ENCODE measurements around the gene ASPG. TPM values are rescaled to one million over a fixed set of nuclear protein-coding genes. Genes with fewer than 3 reads are reported as not detected.

Gene ASPG
- total and polyA plus RNA-seq, 3 donors from 2014 or later, result 2.7 to 3.7 (median 3.3) TPM

GRCh38 chr14:104143521-104144452 lies 58.3 kb downstream of the ASPG start:
- intact Hi-C loops (cut with DNase I; ENCODE audit: low total_unique reads), result loop anchor here (10.0 kb wide), 1 partner anchor 491 kb away; no protein-coding TSS in a partner anchor
- TF ChIP-seq, protein P1, sequence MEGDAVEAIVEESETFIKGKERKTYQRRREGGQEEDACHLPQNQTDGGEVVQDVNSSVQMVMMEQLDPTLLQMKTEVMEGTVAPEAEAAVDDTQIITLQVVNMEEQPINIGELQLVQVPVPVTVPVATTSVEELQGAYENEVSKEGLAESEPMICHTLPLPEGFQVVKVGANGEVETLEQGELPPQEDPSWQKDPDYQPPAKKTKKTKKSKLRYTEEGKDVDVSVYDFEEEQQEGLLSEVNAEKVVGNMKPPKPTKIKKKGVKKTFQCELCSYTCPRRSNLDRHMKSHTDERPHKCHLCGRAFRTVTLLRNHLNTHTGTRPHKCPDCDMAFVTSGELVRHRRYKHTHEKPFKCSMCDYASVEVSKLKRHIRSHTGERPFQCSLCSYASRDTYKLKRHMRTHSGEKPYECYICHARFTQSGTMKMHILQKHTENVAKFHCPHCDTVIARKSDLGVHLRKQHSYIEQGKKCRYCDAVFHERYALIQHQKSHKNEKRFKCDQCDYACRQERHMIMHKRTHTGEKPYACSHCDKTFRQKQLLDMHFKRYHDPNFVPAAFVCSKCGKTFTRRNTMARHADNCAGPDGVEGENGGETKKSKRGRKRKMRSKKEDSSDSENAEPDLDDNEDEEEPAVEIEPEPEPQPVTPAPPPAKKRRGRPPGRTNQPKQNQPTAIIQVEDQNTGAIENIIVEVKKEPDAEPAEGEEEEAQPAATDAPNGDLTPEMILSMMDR (IDR thresholded peaks at IDR 0.05), result no peak
- Histone ChIP-seq H3K36me3 (ENCODE audit: low read depth, missing control alignments) (no peaks in the 10 kb centered on the region), H3K27me3 (no peaks in the 10 kb centered on the region), H3K4me3 (no peak overlapping the region), H3K9me3 (no peaks in the 10 kb centered on the region), H3K27ac (no peak overlapping the region), H3K4me1 (no peaks in the 10 kb centered on the region)
- WGBS, 2 donors, result 92 to 93% methylated on average over 11 to 26 of the region's 26 CpGs
- DNase-seq, result no peak

GRCh38 chr14:104144453-104144790 lies 58.9 kb downstream of the ASPG start:
- intact Hi-C loops (cut with DNase I; ENCODE audit: low total_unique reads), result loop anchor here (10.0 kb wide), 1 partner anchor 490 kb away; no protein-coding TSS in a partner anchor
- Histone ChIP-seq H3K27ac (no peak overlapping the region), H3K4me3 (no peak overlapping the region), H3K9me3 (no peaks in the 10 kb centered on the region), H3K4me1 (no peaks in the 10 kb centered on the region), H3K27me3 (no peaks in the 10 kb centered on the region), H3K36me3 (ENCODE audit: low read depth, missing control alignments) (no peaks in the 10 kb centered on the region)
- no peak for DNase-seq
- 83 to 84% methylated on average over 4 of the region's 4 CpGs for WGBS, 2 donors
- TF ChIP-seq, protein P1 (IDR thresholded peaks at IDR 0.05), result no peak
- TF ChIP-seq POLR2A (IDR thresholded peaks at IDR 0.05), result no peak

DNA sequence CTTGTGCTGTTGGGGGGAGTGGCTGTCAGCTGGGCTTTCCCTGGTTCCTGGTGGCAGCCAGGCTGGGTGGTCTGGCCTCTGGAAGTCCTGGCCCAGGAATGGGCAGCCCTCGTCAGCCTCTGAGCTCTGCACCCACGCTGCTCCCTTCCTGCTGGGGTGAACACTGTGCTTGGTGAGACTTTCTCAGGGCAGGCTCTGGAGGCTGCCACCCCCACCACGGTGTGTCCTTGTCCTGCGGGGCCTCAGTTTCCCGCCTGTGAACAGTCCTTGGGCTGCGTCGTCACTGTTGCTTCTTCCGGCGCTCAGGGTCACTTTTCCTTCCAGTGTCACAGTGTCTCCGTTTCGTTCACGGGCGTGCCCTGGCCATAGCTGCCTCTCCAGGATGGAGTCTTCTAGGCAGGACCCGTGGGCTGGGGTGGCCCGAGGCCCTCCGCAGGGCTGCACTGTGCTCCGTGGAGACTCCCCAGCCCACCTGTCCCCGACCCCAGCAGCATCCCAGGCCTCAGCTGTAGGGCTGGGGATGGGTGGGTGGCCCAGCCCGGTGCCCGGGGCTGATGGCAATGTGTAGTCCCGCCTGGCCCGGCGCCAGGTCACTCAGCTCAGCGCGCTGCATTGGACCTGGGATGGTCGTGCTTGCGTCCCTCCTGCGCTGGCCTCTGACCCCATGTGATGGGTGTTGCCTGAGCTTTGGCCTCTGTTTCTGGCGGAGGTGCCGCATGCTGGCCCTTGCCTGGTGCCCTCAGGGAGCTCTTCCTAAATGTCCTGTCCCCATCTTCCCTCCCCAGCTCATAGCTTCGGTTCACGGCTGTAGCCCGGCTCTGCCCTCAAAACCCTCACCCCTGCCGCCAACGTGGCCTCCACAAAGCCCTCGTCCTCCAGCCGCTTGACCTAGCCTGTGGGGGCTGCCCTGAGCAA lies 59.7 kb downstream of the ASPG start:
- no peaks in the 10 kb centered on the region for H3K27me3 ChIP-seq
- H3K4me1 ChIP-seq, result no peaks in the 10 kb centered on the region
- 86 to 90% methylated on average over 20 to 37 of the region's 37 CpGs for WGBS, 2 donors
- H3K27ac ChIP-seq, result no peak overlapping the region
- intact Hi-C loops (cut with DNase I; ENCODE audit: low total_unique reads), result loop anchor here (10.0 kb wide), 1 partner anchor 490 kb away; no protein-coding TSS in a partner anchor
- no peak for DNase-seq
- no peak overlapping the region for H3K4me3 ChIP-seq
- H3K36me3 ChIP-seq (ENCODE audit: low read depth, missing control alignments), result no peaks in the 10 kb centered on the region
- TF ChIP-seq POLR2A (IDR thresholded peaks at IDR 0.05), result no peak
- TF ChIP-seq, protein P1 (IDR thresholded peaks at IDR 0.05), result no peak
- H3K9me3 ChIP-seq, result no peaks in the 10 kb centered on the region

DNA sequence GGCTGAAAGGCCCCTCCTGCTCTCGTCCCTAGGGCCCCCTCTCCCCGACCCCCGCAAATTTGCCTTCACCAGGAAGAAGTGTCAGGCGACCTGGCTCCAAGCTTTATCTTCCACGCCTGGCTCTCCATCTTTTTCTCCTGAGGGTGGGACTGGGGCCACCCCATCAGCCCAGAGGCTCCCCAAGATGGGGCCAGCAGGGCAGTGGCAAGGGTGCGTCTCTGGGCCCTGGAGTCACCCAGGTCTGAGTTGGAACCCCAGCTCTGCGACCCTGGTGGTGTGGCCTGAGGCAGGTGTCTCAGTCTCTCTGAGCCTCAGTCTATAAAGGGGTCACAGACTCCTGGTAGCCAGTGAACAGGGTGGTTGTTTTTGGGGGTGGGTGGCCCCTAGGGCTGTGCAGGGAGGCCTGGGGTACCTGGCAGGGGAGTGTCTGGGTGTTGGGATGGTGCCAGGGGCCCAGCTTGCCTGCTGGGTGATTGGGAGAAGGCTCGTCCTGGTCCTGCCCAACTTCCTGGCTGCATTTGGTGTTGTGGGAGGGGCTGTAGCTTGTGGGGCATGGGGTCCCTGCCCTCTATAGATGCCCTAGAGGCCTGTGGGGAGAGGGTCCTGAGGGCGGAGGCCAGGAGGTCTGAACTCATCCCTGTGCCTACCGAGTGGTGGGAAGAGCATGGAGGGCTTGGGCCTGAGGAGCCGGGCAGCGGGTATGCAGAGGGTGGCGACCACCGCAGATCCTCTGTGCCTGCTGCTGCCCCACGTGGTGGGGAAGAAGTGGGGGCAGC lies 60.5 kb downstream of the ASPG start:
- Histone ChIP-seq H3K9me3 (no peaks in the 10 kb centered on the region), H3K27me3 (no peaks in the 10 kb centered on the region), H3K27ac (no peak overlapping the region), H3K36me3 (ENCODE audit: low read depth, missing control alignments) (no peaks in the 10 kb centered on the region), H3K4me3 (no peak overlapping the region), H3K4me1 (no peaks in the 10 kb centered on the region)
- intact Hi-C loops (cut with DNase I; ENCODE audit: low total_unique reads), result loop anchor here (10.0 kb wide), 1 partner anchor 489 kb away; no protein-coding TSS in a partner anchor
- WGBS, 2 donors, result 89 to 91% methylated on average over 13 to 15 of the region's 15 CpGs
- TF ChIP-seq POLR2A (IDR thresholded peaks at IDR 0.05), result no peak
- TF ChIP-seq, protein P1 (IDR thresholded peaks at IDR 0.05), result no peak
- DNase-seq, result no peak

Measured in testis (tissue), 3 donors.